Prostate gland (tissue), 2 donors: Measurements from ENCODE around the gene ADPRHL1. TPM values are rescaled to one million over a fixed set of nuclear protein-coding genes. Genes with fewer than 3 reads are reported as not detected.
"Not testable (repeated sequence)": the region's sequence is repeated elsewhere in the genome, so short reads cannot be mapped to it uniquely, and the experiment has no call there.

Experiments
- DNase-seq: peaks from one replicate; pipeline ENCODE4 v3.0.0-alpha.2; 2019; ENCODE audit warnings: low spot score
- H3K27ac ChIP-seq, 2 donors: fragments of 200-600 bp; sonication (generic); 2 replicates each; pipeline ENCODE4 v1.5.1; 2017 to 2019
- H3K27me3 ChIP-seq: fragments of 200-600 bp; sonication (generic); replicated peaks from 2 replicates; pipeline ENCODE4 v1.5.1; 2019; ENCODE audit not compliant: insufficient read depth
- H3K36me3 ChIP-seq, 2 donors: fragments of 200-600 bp; sonication (generic); 1 replicate in 1 of 2; 2 replicates in 1 of 2; pipeline versions ENCODE4 v1.5.1 to v1.8.1; 2017 to 2019
- H3K4me1 ChIP-seq: fragments of 200-600 bp; sonication (generic); replicated peaks from 2 replicates; pipeline ENCODE4 v1.5.1; 2019
- H3K4me3 ChIP-seq, 2 donors: fragments of 200-600 bp; sonication (generic); 2 replicates each; pipeline ENCODE4 v1.5.1; 2017 to 2019
- H3K9me3 ChIP-seq: fragments of 200-600 bp; sonication (generic); 2 replicates; pipeline ENCODE4 v1.5.1; 2017
- CTCF ChIP-seq, 4 experiments: fragments of 200-600 bp in 2 of 4; fragments of 450-650 bp in 2 of 4; sonication (generic) in 2 of 4; IDR thresholded peaks; 1 replicate in 3 of 4; 2 replicates in 1 of 4; pipeline ENCODE4 v1.5.1; 2016 to 2019; ENCODE audit warnings: antibody characterized with exemption in 4 of 4, mild to moderate bottlenecking in 2 of 4, moderate library complexity in 2 of 4
- POLR2A ChIP-seq: fragments of 450-650 bp; IDR thresholded peaks from one replicate; pipeline ENCODE4 v1.6.1; 2016; ENCODE audit warnings: antibody characterized with exemption, mild to moderate bottlenecking
- POLR2AphosphoS5 ChIP-seq: sonication (generic); formaldehyde crosslinking; IDR thresholded peaks from one replicate; pipeline ENCODE4 v1.6.1; 2017; ENCODE audit warnings: antibody characterized with exemption
- WGBS: methylation state at CpG from one replicate; pipeline ENCODE4 v1.1.5; 2018; 5-methylcytosine and 5-hydroxymethylcytosine counted together
- intact Hi-C: fragments of 100-400 bp; cut with DNase I; formaldehyde crosslinking; loops from one replicate; pipeline ENCODE4 v1.14.2; 2022
- total RNA-seq, 2 donors: library from RNA; depleted of rRNA; stranded (reverse); fragments of >200 nt; gene quantifications; one replicate each; pipeline ENCODE4 v1.1.0, GENCODE V29; 2016

The ADPRHL1 gene
- total RNA-seq, 2 donors from 2014 or later: 3.7 to 3.9 TPM

GRCh38 chr13:113454936-113455335 is 1.6 kb upstream of the ADPRHL1 start:
- Histone ChIP-seq H3K4me1 (no peaks in the 10 kb centered on the region), H3K36me3 (peaks cover 3% of the 10 kb centered on the region in 2 donors), H3K9me3 (no peaks in the 10 kb centered on the region), H3K4me3 (no peak overlapping the region), H3K27ac (no peak overlapping the region), H3K27me3 (no peaks in the 10 kb centered on the region)
- TF ChIP-seq POLR2AphosphoS5 (no peak), POLR2A (no peak)
- no peak for DNase-seq
- intact Hi-C loops: loop anchor here (5.0 kb wide), 2 partner anchors 63 to 107 kb away; no protein-coding TSS in a partner anchor
- 85% methylated on average over 13 of the region's 13 CpGs for WGBS

GRCh38 chr13:113452466-113452865 is 822 bp downstream of the ADPRHL1 start:
- 87% methylated on average over 4 of the region's 4 CpGs for WGBS

GRCh38 chr13:113451951-113452421 is 1.3 kb downstream of the ADPRHL1 start:
- no peaks in the 10 kb centered on the region for H3K36me3 ChIP-seq
- no peak overlapping the region for H3K27ac ChIP-seq
- intact Hi-C loops: loop anchor here (5.0 kb wide), 1 partner anchor 60 kb away; no protein-coding TSS in a partner anchor
- no peaks in the 10 kb centered on the region for H3K9me3 ChIP-seq
- H3K4me1 ChIP-seq: no peaks in the 10 kb centered on the region
- no peaks in the 10 kb centered on the region for H3K27me3 ChIP-seq
- WGBS: 97% methylated on average over 22 of the region's 24 CpGs
- H3K4me3 ChIP-seq: no peak overlapping the region
- no peak for DNase-seq
- TF ChIP-seq POLR2AphosphoS5: no peak
- no peak for TF ChIP-seq POLR2A
- no peak for TF ChIP-seq CTCF (IDR thresholded peaks at IDR 0.05)

More at GRCh38 chr13:113452466-113452865, 822 bp downstream of the ADPRHL1 start:
- TF ChIP-seq POLR2AphosphoS5 (no peak), CTCF (IDR thresholded peaks at IDR 0.05) (no peak), POLR2A (no peak)
- H3K9me3 ChIP-seq: no peaks in the 10 kb centered on the region
- H3K4me1 ChIP-seq: no peaks in the 10 kb centered on the region
- no peak overlapping the region for H3K4me3 ChIP-seq
- DNase-seq: no peak
- intact Hi-C loops: loop anchor here (5.0 kb wide), 1 partner anchor 60 kb away; no protein-coding TSS in a partner anchor
- H3K27ac ChIP-seq: no peak overlapping the region
- no peaks in the 10 kb centered on the region for H3K36me3 ChIP-seq
- no peaks in the 10 kb centered on the region for H3K27me3 ChIP-seq

GRCh38 chr13:113450861-113451620 is 2.2 kb downstream of the ADPRHL1 start:
- DNase-seq: not testable (repeated sequence)
- TF ChIP-seq CTCF (IDR thresholded peaks at IDR 0.05): peak in 2 of 4 experiments; percentile 31 to 36

GRCh38 chr13:113450348-113450744 is 2.9 kb downstream of the ADPRHL1 start:
- not testable (repeated sequence) for H3K36me3 ChIP-seq, H3K4me1 ChIP-seq, H3K27me3 ChIP-seq, DNase-seq, H3K4me3 ChIP-seq, H3K27ac ChIP-seq, H3K9me3 ChIP-seq
- WGBS: 90% methylated on average over 9 of the region's 9 CpGs
- intact Hi-C loops: loop anchor here (5.0 kb wide), 1 partner anchor 58 kb away; no protein-coding TSS in a partner anchor

More at GRCh38 chr13:113450861-113451620, 2.2 kb downstream of the ADPRHL1 start:
- H3K27me3 ChIP-seq, H3K36me3 ChIP-seq, H3K27ac ChIP-seq, H3K4me3 ChIP-seq, H3K9me3 ChIP-seq, H3K4me1 ChIP-seq: not testable (repeated sequence)
- intact Hi-C loops: loop anchor here (5.0 kb wide), 1 partner anchor 59 kb away; no protein-coding TSS in a partner anchor
- WGBS: 65% methylated on average over 19 of the region's 19 CpGs
